OCI-LY3 (cell line): ENCODE data around the gene PBRM1.
A peak's percentile ranks its signal among the peaks of the same experiment; 100 is the strongest.

Experiments
- H2AFZ ChIP-seq: fragments of 200-600, 300-600 bp; shearing (Covaris generic); 2 replicates; pipeline ENCODE4 v1.6.0; 2014; ENCODE audit warnings: antibody characterized with exemption, low read depth, low read length
- H3K27ac ChIP-seq: fragments of 200-600, 300-600 bp; sonication (generic); 2 replicates; pipeline ENCODE4 v1.5.1; 2014; ENCODE audit warnings: mild to moderate bottlenecking, low read length, moderate library complexity, mixed read lengths
- H3K27me3 ChIP-seq: fragments of 200-600, 300-600 bp; sonication (generic); 2 replicates; pipeline ENCODE4 v1.6.1; 2014; ENCODE audit warnings: low read depth, low read length, mixed read lengths
- H3K36me3 ChIP-seq: fragments of 200-600, 300-600 bp; sonication (generic); replicated peaks from 2 replicates; pipeline ENCODE3; 2014; ENCODE audit warnings: low read depth, low read length, mixed read lengths
- H3K4me1 ChIP-seq: fragments of 300-600, 200-600 bp; sonication (generic); 2 replicates; pipeline ENCODE4 v1.6.1; 2014; ENCODE audit warnings: low read length, mixed read lengths
- H3K4me2 ChIP-seq: fragments of 200-600, 300-600 bp; sonication (generic); 2 replicates; pipeline ENCODE4 v1.6.1; 2014; ENCODE audit warnings: low read length, mixed read lengths
- H3K4me3 ChIP-seq: fragments of 300-600, 200-600 bp; sonication (generic); 2 replicates; pipeline ENCODE4 v1.5.1; 2014; ENCODE audit warnings: antibody characterized with exemption, mild to moderate bottlenecking, low read length, moderate library complexity
- H3K79me2 ChIP-seq: fragments of 300-600, 200-600 bp; shearing (Covaris generic); 2 replicates; pipeline ENCODE4 v1.6.1; 2014; ENCODE audit warnings: mild to moderate bottlenecking, low read length, mixed read lengths
- H3K9ac ChIP-seq: fragments of 300-600, 200-600 bp; shearing (Covaris generic); 2 replicates; pipeline ENCODE4 v1.6.0; 2014; ENCODE audit warnings: mild to moderate bottlenecking, low read length, moderate library complexity
- H3K9me3 ChIP-seq: fragments of 200-600, 300-600 bp; shearing (Covaris generic); 2 replicates; pipeline ENCODE4 v1.6.1; 2014; ENCODE audit warnings: low read length, mixed read lengths; ENCODE audit not compliant: insufficient read depth
- H4K20me1 ChIP-seq: fragments of 200-600, 300-600 bp; sonication (generic); 2 replicates; pipeline ENCODE4 v1.6.1; 2016; ENCODE audit warnings: low read length, mixed read lengths; ENCODE audit not compliant: insufficient read depth
- CTCF ChIP-seq: fragments of 200-600, 300-600 bp; sonication (generic); IDR thresholded peaks from 2 replicates; pipeline ENCODE4 v1.5.1; 2014; ENCODE audit warnings: antibody characterized with exemption, low read length, low read depth
- EZH2phosphoT487 ChIP-seq: fragments of 200-600 bp; shearing (Covaris generic); IDR thresholded peaks from 2 replicates; pipeline ENCODE4 v1.6.1; 2018; ENCODE audit warnings: antibody characterized with exemption, mixed run types, low read depth

The PBRM1 gene

GRCh38 chr3:52705688-52706686 is 20.3 kb upstream of the PBRM1 start, which contains the start of the genes GLT8D1 and SPCS1:
Gene GLT8D1 (minus strand): TSS chr3:52705791. CDS start chr3:52700460, 5,331 bp downstream.
Gene SPCS1 (plus strand): TSS chr3:52706106. CDS start chr3:52706247, 141 bp downstream.
- peaks cover 20% of the 10 kb centered on the region for H3K36me3 ChIP-seq
- H3K27ac ChIP-seq = peak within 1 kb of the TSS; percentile 67
- peaks cover 38% of the 10 kb centered on the region for H3K4me1 ChIP-seq
- H4K20me1 ChIP-seq = no peaks in the 10 kb centered on the region
- peaks cover 62% of the 10 kb centered on the region for H3K79me2 ChIP-seq
- no peaks in the 10 kb centered on the region for H3K27me3 ChIP-seq
- peak within 1 kb of the TSS; percentile 97 for H3K4me2 ChIP-seq
- H3K4me3 ChIP-seq = peak within 1 kb of the TSS; percentile 91
- TF ChIP-seq EZH2phosphoT487 (no peak), CTCF (no peak)
- no peaks in the 10 kb centered on the region for H3K9me3 ChIP-seq
- peak within 1 kb of the TSS; percentile 89 for H3K9ac ChIP-seq
- H2AFZ ChIP-seq = peak within 1 kb of the TSS; percentile 68

GRCh38 chr3:52705438-52705687 is 19.6 kb upstream of the PBRM1 start:
- Histone ChIP-seq H3K9me3 (no peaks in the 10 kb centered on the region), H4K20me1 (no peaks in the 10 kb centered on the region), H2AFZ (peak overlapping the region; percentile 68), H3K9ac (peak overlapping the region; percentile 89), H3K4me1 (peaks cover 32% of the 10 kb centered on the region), H3K27ac (peak overlapping the region; percentile 67), H3K4me3 (peak overlapping the region; percentile 91), H3K27me3 (no peaks in the 10 kb centered on the region), H3K4me2 (peak overlapping the region; percentile 95), H3K36me3 (peaks cover 20% of the 10 kb centered on the region), H3K79me2 (peaks cover 64% of the 10 kb centered on the region)
- TF ChIP-seq CTCF (no peak), EZH2phosphoT487 (no peak)

- H3K36me3 ChIP-seq = peaks cover 17% of the 10 kb centered on the region
- peak overlapping the region; percentile 67 for H3K27ac ChIP-seq
- peak overlapping the region; percentile 95 for H3K4me2 ChIP-seq
- peak overlapping the region; percentile 68 for H2AFZ ChIP-seq
- no peak for TF ChIP-seq EZH2phosphoT487
- no peak for TF ChIP-seq CTCF
- no peaks in the 10 kb centered on the region for H3K27me3 ChIP-seq
- peaks cover 64% of the 10 kb centered on the region for H3K79me2 ChIP-seq
- no peaks in the 10 kb centered on the region for H3K9me3 ChIP-seq
- H4K20me1 ChIP-seq = no peaks in the 10 kb centered on the region
- peaks cover 27% of the 10 kb centered on the region for H3K4me1 ChIP-seq
- H3K4me3 ChIP-seq = peak overlapping the region; percentile 91
- peak overlapping the region; percentile 89 for H3K9ac ChIP-seq
Measured at GRCh38 chr3:52704611-52705437, 19.1 kb upstream of the PBRM1 start.

- peaks cover 9% of the 10 kb centered on the region for H3K36me3 ChIP-seq
Measured at GRCh38 chr3:52703341-52703740, 17.6 kb upstream of the PBRM1 start.

More at GRCh38 chr3:52703341-52703740, 17.6 kb upstream of the PBRM1 start:
- Histone ChIP-seq H3K4me2 (no peak overlapping the region), H3K27me3 (no peaks in the 10 kb centered on the region), H2AFZ (no peak overlapping the region), H3K4me3 (no peak overlapping the region), H4K20me1 (no peaks in the 10 kb centered on the region), H3K9me3 (no peaks in the 10 kb centered on the region), H3K4me1 (peaks cover 25% of the 10 kb centered on the region), H3K27ac (no peak overlapping the region), H3K79me2 (peaks cover 61% of the 10 kb centered on the region), H3K9ac (no peak overlapping the region)
- TF ChIP-seq CTCF = no peak
- TF ChIP-seq EZH2phosphoT487 = no peak
